SU-DHL-6 (cell line): ENCODE results near the gene MPV17.
A peak's percentile ranks its signal among the peaks of the same experiment; 100 is the strongest.

Experiments
- H2AFZ ChIP-seq: fragments of 200-600 bp; sonication (generic); 2 replicates; pipeline ENCODE4 v1.6.1; 2014; ENCODE audit warnings: low read depth, mild to moderate bottlenecking, moderate library complexity, mixed read lengths, antibody characterized with exemption, low read length; ENCODE audit not compliant: severe bottlenecking
- H3F3A ChIP-seq: fragments of 200-600 bp; shearing (Covaris generic); 2 replicates; pipeline ENCODE4 v1.6.0; 2016; ENCODE audit warnings: antibody characterized with exemption, mild to moderate bottlenecking; ENCODE audit not compliant: insufficient read depth
- H3K27ac ChIP-seq: fragments of 200-600 bp; sonication (generic); 2 replicates; pipeline ENCODE4 v1.5.1; 2016; ENCODE audit warnings: low read depth, mild to moderate bottlenecking, low read length, moderate library complexity, mixed read lengths
- H3K27me3 ChIP-seq: fragments of 200-600 bp; sonication (generic), shearing (Covaris generic); 2 replicates; pipeline ENCODE4 v1.6.0; 2014; ENCODE audit warnings: mild to moderate bottlenecking, low read length
- H3K36me3 ChIP-seq: fragments of 200-600 bp; sonication (generic); 2 replicates; pipeline ENCODE4 v1.6.1; 2014; ENCODE audit warnings: mild to moderate bottlenecking, low read length, mixed read lengths
- H3K4me2 ChIP-seq: fragments of 300-600, 200-600 bp; shearing (Covaris generic), sonication (generic); 2 replicates; pipeline ENCODE4 v1.6.0; 2014; ENCODE audit warnings: low read length, low read depth, mild to moderate bottlenecking; ENCODE audit not compliant: poor library complexity, severe bottlenecking
- H3K4me3 ChIP-seq: fragments of 200-600 bp; sonication (generic); 2 replicates; pipeline ENCODE4 v1.5.1; 2014; ENCODE audit warnings: antibody characterized with exemption, low read length, mild to moderate bottlenecking, mixed read lengths; ENCODE audit not compliant: insufficient read depth, poor library complexity, severe bottlenecking
- H3K79me2 ChIP-seq: fragments of 200-600 bp; sonication (generic); 2 replicates; pipeline ENCODE4 v1.6.1; 2014; ENCODE audit warnings: mild to moderate bottlenecking, low read length, moderate library complexity; ENCODE audit not compliant: insufficient read depth
- H3K9ac ChIP-seq: fragments of 200-600 bp; sonication (generic); 2 replicates; pipeline ENCODE4 v1.7.0; 2014; ENCODE audit warnings: mild to moderate bottlenecking, low read length
- H3K9me2 ChIP-seq: fragments of 200-600 bp; sonication (generic); replicated peaks from 2 replicates; pipeline ENCODE4 v1.6.1; 2014; ENCODE audit warnings: low read length; ENCODE audit not compliant: insufficient read depth
- H3K9me3 ChIP-seq: fragments of 200-600 bp; sonication (generic); 2 replicates; pipeline ENCODE4 v1.6.1; 2014; ENCODE audit warnings: low read length, mixed read lengths; ENCODE audit not compliant: insufficient read depth
- H4K20me1 ChIP-seq: fragments of 200-600 bp; sonication (generic); 2 replicates; pipeline ENCODE4 v1.6.1; 2014; ENCODE audit warnings: low read depth, mild to moderate bottlenecking, antibody characterized with exemption, low read length, moderate library complexity, mixed read lengths
- CTCF ChIP-seq: fragments of 200-600 bp; sonication (generic); IDR thresholded peaks from one replicate; pipeline ENCODE4 v1.5.1; 2017; ENCODE audit warnings: antibody characterized with exemption, mild to moderate bottlenecking, low read length, moderate library complexity; ENCODE audit not compliant: insufficient read depth, poor library complexity, severe bottlenecking
- EZH2phosphoT487 ChIP-seq: fragments of 200-600 bp; sonication (generic), shearing (Covaris generic); conservative IDR thresholded peaks from 2 replicates; pipeline ENCODE4 v1.6.1; 2018; ENCODE audit warnings: mild to moderate bottlenecking, antibody characterized with exemption, low read length, moderate library complexity, mixed read lengths

Gene MPV17

GRCh38 chr2:27356382-27357181 lies 33.7 kb upstream of the MPV17 start, which contains the start of gene GTF3C2:
Gene GTF3C2, minus strand, starts transcription at chr2:27356764. Its CDS starts 13,210 bp downstream, at chr2:27343554.
- peaks cover 68% of the 10 kb centered on the region for H3K79me2 ChIP-seq
- TF ChIP-seq CTCF = no peak
- TF ChIP-seq EZH2phosphoT487 = no peak
- no peaks in the 10 kb centered on the region for H3K9me2 ChIP-seq
- H4K20me1 ChIP-seq = no peaks in the 10 kb centered on the region
- H3K27me3 ChIP-seq = no peaks in the 10 kb centered on the region
- H3K4me3 ChIP-seq = peak within 1 kb of the TSS; percentile 87
- peak within 1 kb of the TSS; percentile 70 for H3K4me2 ChIP-seq
- peak within 1 kb of the TSS; percentile 98 for H3K9ac ChIP-seq
- no peaks in the 10 kb centered on the region for H3K9me3 ChIP-seq
- H2AFZ ChIP-seq = peak within 1 kb of the TSS; percentile 78
- peak within 1 kb of the TSS; percentile 80 for H3K27ac ChIP-seq
- no peaks in the 10 kb centered on the region for H3F3A ChIP-seq
- H3K36me3 ChIP-seq = no peaks in the 10 kb centered on the region

DNA sequence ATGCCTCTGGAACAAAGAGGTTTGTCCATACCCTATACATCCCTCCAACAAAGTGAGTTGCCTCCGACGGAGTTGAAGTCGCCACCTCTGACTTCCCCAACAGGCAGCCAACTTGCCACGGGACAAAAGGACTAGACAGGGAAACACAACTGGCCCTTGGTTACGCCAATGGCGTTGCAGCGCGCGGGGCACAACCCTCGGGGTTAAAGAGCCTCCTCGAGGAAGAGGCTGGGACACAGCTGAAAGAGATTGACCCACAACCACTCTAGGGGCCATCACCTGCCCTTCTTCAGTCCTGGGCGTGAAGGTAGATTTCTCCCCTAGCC lies 33.1 kb upstream of the MPV17 start:
- peak overlapping the region; percentile 78 for H2AFZ ChIP-seq

DNA sequence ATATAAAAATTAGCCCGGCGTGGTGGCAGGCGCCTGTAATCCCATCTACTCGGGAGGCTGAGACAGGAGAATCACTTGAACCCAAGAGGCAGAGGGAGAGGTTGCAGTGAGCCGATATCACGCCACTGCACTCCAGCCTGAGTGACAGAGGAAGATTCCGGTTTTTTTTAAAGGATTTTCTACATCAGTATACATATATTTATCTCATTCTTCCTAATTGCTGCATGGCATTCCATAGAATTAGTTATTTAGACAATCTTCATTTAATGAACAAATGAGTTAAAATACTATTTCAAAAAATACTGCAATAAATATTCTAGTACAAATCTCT lies 31.7 kb upstream of the MPV17 start:
- Histone ChIP-seq H3K27me3 (no peaks in the 10 kb centered on the region), H3K4me2 (peak overlapping the region; percentile 70), H3K9me2 (no peaks in the 10 kb centered on the region), H4K20me1 (no peaks in the 10 kb centered on the region), H3K4me3 (no peak overlapping the region), H3K9ac (no peak overlapping the region), H3K27ac (no peak overlapping the region), H3K79me2 (peaks cover 88% of the 10 kb centered on the region), H3F3A (no peaks in the 10 kb centered on the region), H2AFZ (no peak overlapping the region), H3K9me3 (no peaks in the 10 kb centered on the region), H3K36me3 (no peaks in the 10 kb centered on the region; the same call in 1 of the 2 replicates)
- no peak for TF ChIP-seq EZH2phosphoT487

More for the DNA sequence above, 33.1 kb upstream of the MPV17 start:
- TF ChIP-seq CTCF = no peak
- H3K4me3 ChIP-seq = peak overlapping the region; percentile 87
- no peaks in the 10 kb centered on the region for H3K9me2 ChIP-seq
- H3K9me3 ChIP-seq = no peaks in the 10 kb centered on the region
- H3K36me3 ChIP-seq = no peaks in the 10 kb centered on the region
- H3F3A ChIP-seq = no peaks in the 10 kb centered on the region
- H3K27me3 ChIP-seq = no peaks in the 10 kb centered on the region
- H3K27ac ChIP-seq = peak overlapping the region; percentile 80
- peak overlapping the region; percentile 70 for H3K4me2 ChIP-seq
- H3K79me2 ChIP-seq = peaks cover 73% of the 10 kb centered on the region
- H4K20me1 ChIP-seq = no peaks in the 10 kb centered on the region
- peak overlapping the region; percentile 98 for H3K9ac ChIP-seq
